ENCODE data around the gene WIPF2. TPM values are rescaled to one million over a fixed set of nuclear protein-coding genes. Genes with fewer than 3 reads are reported as not detected.

The WIPF2 gene
- total RNA-seq, 1 experiment from 2014 or later: 6.0 TPM

GRCh38 chr17:40326832-40327199 is 107.7 kb downstream of the WIPF2 start:
- CTCF ChIA-PET: no interaction called here
- ATAC-seq (no peak), DNase-seq (no peak)
- Histone ChIP-seq H2AFZ (ENCODE audit: low read length) (no peak overlapping the region), H3K9me3 (ENCODE audit: low read length) (no peaks in the 10 kb centered on the region), H3K9me2 (replicated peaks; ENCODE audit: low read length) (no peaks in the 10 kb centered on the region), H3K4me3 (ENCODE audit: low read length) (no peak overlapping the region), H3F3A (ENCODE audit: low read length, unreplicated experiment) (no peaks in the 10 kb centered on the region), H4K20me1 (ENCODE audit: low read length) (no peaks in the 10 kb centered on the region; the same call in 1 of the 2 replicates), H3K79me2 (ENCODE audit: low read length) (peaks cover 84% of the 10 kb centered on the region), H3K4me1 (ENCODE audit: insufficient read depth, low read length) (peaks cover 22% of the 10 kb centered on the region), H3K27ac (ENCODE audit: low read length) (no peak overlapping the region), H3K36me3 (ENCODE audit: low read depth, low read length) (no peaks in the 10 kb centered on the region), H3K27me3 (ENCODE audit: low read length) (no peaks in the 10 kb centered on the region), H3K9ac (ENCODE audit: low read length) (no peak overlapping the region), H3K4me2 (ENCODE audit: low read length) (no peak overlapping the region)
- BruUV-seq (replicated peaks): no TSS peak
- POLR2A ChIA-PET (ENCODE audit: unreplicated experiment): no interaction called here
- intact Hi-C loops (cut with micrococcal nuclease): no loop called here
- TF ChIP-seq EZH2phosphoT487 (IDR thresholded peaks at IDR 0.05; ENCODE audit: borderline replicate concordance, low read length): no peak
- no peak for TF ChIP-seq CTCF (conservative IDR thresholded peaks at IDR 0.05; ENCODE audit: low read depth, low read length)
- TF ChIP-seq EZH2 (IDR thresholded peaks at IDR 0.05; ENCODE audit: low read length, unreplicated experiment): no peak

GRCh38 chr17:40327244-40327729 is 108.2 kb downstream of the WIPF2 start:
- CTCF ChIA-PET: no interaction called here

More at GRCh38 chr17:40327244-40327729, 108.2 kb downstream of the WIPF2 start:
- intact Hi-C loops (cut with micrococcal nuclease): no loop called here
- Histone ChIP-seq H3F3A (ENCODE audit: low read length, unreplicated experiment) (no peaks in the 10 kb centered on the region), H4K20me1 (ENCODE audit: low read length) (no peaks in the 10 kb centered on the region; the same call in 1 of the 2 replicates), H3K9me2 (replicated peaks; ENCODE audit: low read length) (no peaks in the 10 kb centered on the region), H2AFZ (ENCODE audit: low read length) (no peak overlapping the region), H3K9me3 (ENCODE audit: low read length) (no peaks in the 10 kb centered on the region), H3K4me3 (ENCODE audit: low read length) (no peak overlapping the region), H3K27me3 (ENCODE audit: low read length) (no peaks in the 10 kb centered on the region), H3K9ac (ENCODE audit: low read length) (no peak overlapping the region), H3K4me1 (ENCODE audit: insufficient read depth, low read length) (peaks cover 18% of the 10 kb centered on the region), H3K4me2 (ENCODE audit: low read length) (no peak overlapping the region), H3K36me3 (ENCODE audit: low read depth, low read length) (no peaks in the 10 kb centered on the region), H3K79me2 (ENCODE audit: low read length) (peaks cover 79% of the 10 kb centered on the region), H3K27ac (ENCODE audit: low read length) (no peak overlapping the region)
- ATAC-seq (no peak), DNase-seq (no peak)
- TF ChIP-seq EZH2 (IDR thresholded peaks at IDR 0.05; ENCODE audit: low read length, unreplicated experiment): no peak
- no peak for TF ChIP-seq EZH2phosphoT487 (IDR thresholded peaks at IDR 0.05; ENCODE audit: borderline replicate concordance, low read length)
- TF ChIP-seq CTCF (conservative IDR thresholded peaks at IDR 0.05; ENCODE audit: low read depth, low read length): no peak
- POLR2A ChIA-PET (ENCODE audit: unreplicated experiment): no interaction called here
- BruUV-seq (replicated peaks): no TSS peak
